HepG2 (cell line): ENCODE measurements around the gene GPR89B. TPM values are rescaled to one million over a fixed set of nuclear protein-coding genes. Genes with fewer than 3 reads are reported as not detected.

Experiments used
- ARNTL ChIP-seq: sonication (generic); formaldehyde crosslinking; IDR thresholded peaks from 2 replicates; pipeline ENCODE4 v1.4.0; 2020; ENCODE audit warnings: mild to moderate bottlenecking, missing genetic modification reagents
- FOXK1 ChIP-seq: sonication (generic); formaldehyde crosslinking; IDR thresholded peaks from 2 replicates; pipeline ENCODE4 v1.4.0; 2020; ENCODE audit warnings: low read depth, missing genetic modification reagents, borderline replicate concordance
- GTF2F1 ChIP-seq: fragments of 150-350 bp; IDR thresholded peaks from 2 replicates; pipeline ENCODE4 v1.6.1; 2014; ENCODE audit warnings: low read length
- IRF2 ChIP-seq: IDR thresholded peaks from 2 replicates; pipeline ENCODE4 v1.6.1; 2018; ENCODE audit warnings: missing genetic modification reagents, missing compliant biosample characterization
- MTA3 ChIP-seq: sonication (generic); formaldehyde crosslinking; IDR thresholded peaks from 2 replicates; pipeline ENCODE4 v1.4.0; 2020; ENCODE audit warnings: missing genetic modification reagents
- RAD21 ChIP-seq: fragments of 450-650 bp; formaldehyde crosslinking; IDR thresholded peaks from 2 replicates; pipeline ENCODE4 v1.5.0; 2020; ENCODE audit warnings: mild to moderate bottlenecking
- RXRA ChIP-seq: sonication (generic); formaldehyde crosslinking; IDR thresholded peaks from 2 replicates; pipeline ENCODE4 v1.5.1; 2020; ENCODE audit warnings: missing genetic modification reagents
- TEAD3 ChIP-seq: optimal IDR thresholded peaks from 2 replicates; pipeline ENCODE3; 2016; ENCODE audit warnings: borderline replicate concordance
- ZBTB42 ChIP-seq: sonication (generic); formaldehyde crosslinking; IDR thresholded peaks from 2 replicates; pipeline ENCODE4 v1.5.0; 2020; ENCODE audit warnings: mild to moderate bottlenecking, missing genetic modification reagents
- ZNF761 ChIP-seq: sonication (generic); formaldehyde crosslinking; conservative IDR thresholded peaks from 2 replicates; pipeline ENCODE4 v1.4.0; 2020; ENCODE audit warnings: mild to moderate bottlenecking, missing genetic modification reagents
- polyA plus RNA-seq, 8 experiments: library from polyadenylated mRNA; depleted of rRNA in 3 of 8; stranded (reverse) in 7 of 8; unstranded in 1 of 8; fragments of >200 nt; fragmentation: Illumina TruSeq in 4 of 8; extraction: Trizol in 4 of 8; gene quantifications; 2 replicates each; pipeline versions ENCODE4 v1.2.1 to v1.2.3, GENCODE V29; 2011 to 2016; ENCODE audit warnings: low read depth in 4 of 8, missing spikeins in 1 of 8, mixed read lengths in 1 of 8; ENCODE audit not compliant: insufficient read depth in 1 of 8
- total RNA-seq, 5 experiments: library from RNA; depleted of rRNA; stranded (reverse); fragments of >200 nt; fragmentation: Illumina TruSeq; extraction: Trizol; gene quantifications; 2 replicates each; pipeline ENCODE4 v1.2.3, GENCODE V29; 2016; ENCODE audit warnings: low read depth in 1 of 5
- TF ChIP-seq, protein P1 (sequence below): IDR thresholded peaks from 2 replicates; pipeline ENCODE4 v1.6.1; 2012; ENCODE audit warnings: low read depth, low read length, improper control_type of control experiment
- TF ChIP-seq, protein P2 (sequence below): sonication (generic); formaldehyde crosslinking; IDR thresholded peaks from 2 replicates; pipeline ENCODE4 v1.4.0; 2020; ENCODE audit warnings: low read depth, missing genetic modification reagents

The GPR89B gene
- total and polyA plus RNA-seq, 2 of the 13 experiments (the other 11 are each of a cell fraction or from before 2014, with no cell fraction given): 12.2 to 20.1 TPM

DNA sequence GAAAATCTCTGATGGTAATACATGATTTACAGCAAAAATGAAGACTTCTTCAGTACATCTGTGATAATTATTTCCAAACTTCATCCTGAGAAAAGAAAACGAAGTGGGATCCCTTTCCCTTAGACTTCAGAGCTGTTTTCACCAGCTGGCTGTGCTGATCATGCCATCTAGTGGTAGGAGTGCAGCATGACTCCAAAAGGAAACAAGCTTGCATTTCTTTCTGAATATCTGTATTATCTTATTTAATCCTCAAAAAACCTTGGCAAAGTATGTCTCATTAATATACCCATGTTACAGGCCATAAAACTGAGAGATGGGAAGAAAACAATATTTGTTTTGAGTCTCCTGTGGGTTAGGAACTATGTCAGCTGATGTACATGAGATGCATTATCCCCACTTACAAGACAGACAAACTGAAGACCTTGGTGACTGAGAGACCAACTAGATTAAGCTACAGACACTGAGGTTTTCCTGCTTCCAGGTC, 35.4 kb upstream of the GPR89B start (continued):
- TF ChIP-seq IRF2 (CRISPR knock-in tag) (0 out of 2 replicates have a peak, but pooled peaks have one; percentile 42), TEAD3 (CRISPR knock-in tag) (peak; percentile 83), ARNTL (CRISPR knock-in tag) (no peak), RAD21 (CRISPR knock-in tag) (peak; percentile 72), RXRA (CRISPR knock-in tag) (no peak), ZBTB42 (CRISPR knock-in tag) (no peak), ZNF761 (CRISPR knock-in tag) (no peak), MTA3 (CRISPR knock-in tag) (no peak), GTF2F1 (no peak), FOXK1 (CRISPR knock-in tag) (peak; percentile 40; the same call in 1 of the 2 replicates)
- TF ChIP-seq, protein P1, sequence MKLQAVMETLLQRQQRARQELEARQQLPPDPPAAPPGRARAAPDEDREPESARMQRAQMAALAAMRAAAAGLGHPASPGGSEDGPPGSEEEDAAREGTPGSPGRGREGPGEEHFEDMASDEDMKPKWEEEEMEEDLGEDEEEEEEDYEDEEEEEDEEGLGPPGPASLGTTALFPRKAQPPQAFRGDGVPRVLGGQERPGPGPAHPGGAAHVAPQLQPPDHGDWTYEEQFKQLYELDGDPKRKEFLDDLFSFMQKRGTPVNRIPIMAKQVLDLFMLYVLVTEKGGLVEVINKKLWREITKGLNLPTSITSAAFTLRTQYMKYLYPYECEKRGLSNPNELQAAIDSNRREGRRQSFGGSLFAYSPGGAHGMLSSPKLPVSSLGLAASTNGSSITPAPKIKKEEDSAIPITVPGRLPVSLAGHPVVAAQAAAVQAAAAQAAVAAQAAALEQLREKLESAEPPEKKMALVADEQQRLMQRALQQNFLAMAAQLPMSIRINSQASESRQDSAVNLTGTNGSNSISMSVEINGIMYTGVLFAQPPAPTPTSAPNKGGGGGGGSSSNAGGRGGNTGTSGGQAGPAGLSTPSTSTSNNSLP: no peak
- TF ChIP-seq, protein P2, sequence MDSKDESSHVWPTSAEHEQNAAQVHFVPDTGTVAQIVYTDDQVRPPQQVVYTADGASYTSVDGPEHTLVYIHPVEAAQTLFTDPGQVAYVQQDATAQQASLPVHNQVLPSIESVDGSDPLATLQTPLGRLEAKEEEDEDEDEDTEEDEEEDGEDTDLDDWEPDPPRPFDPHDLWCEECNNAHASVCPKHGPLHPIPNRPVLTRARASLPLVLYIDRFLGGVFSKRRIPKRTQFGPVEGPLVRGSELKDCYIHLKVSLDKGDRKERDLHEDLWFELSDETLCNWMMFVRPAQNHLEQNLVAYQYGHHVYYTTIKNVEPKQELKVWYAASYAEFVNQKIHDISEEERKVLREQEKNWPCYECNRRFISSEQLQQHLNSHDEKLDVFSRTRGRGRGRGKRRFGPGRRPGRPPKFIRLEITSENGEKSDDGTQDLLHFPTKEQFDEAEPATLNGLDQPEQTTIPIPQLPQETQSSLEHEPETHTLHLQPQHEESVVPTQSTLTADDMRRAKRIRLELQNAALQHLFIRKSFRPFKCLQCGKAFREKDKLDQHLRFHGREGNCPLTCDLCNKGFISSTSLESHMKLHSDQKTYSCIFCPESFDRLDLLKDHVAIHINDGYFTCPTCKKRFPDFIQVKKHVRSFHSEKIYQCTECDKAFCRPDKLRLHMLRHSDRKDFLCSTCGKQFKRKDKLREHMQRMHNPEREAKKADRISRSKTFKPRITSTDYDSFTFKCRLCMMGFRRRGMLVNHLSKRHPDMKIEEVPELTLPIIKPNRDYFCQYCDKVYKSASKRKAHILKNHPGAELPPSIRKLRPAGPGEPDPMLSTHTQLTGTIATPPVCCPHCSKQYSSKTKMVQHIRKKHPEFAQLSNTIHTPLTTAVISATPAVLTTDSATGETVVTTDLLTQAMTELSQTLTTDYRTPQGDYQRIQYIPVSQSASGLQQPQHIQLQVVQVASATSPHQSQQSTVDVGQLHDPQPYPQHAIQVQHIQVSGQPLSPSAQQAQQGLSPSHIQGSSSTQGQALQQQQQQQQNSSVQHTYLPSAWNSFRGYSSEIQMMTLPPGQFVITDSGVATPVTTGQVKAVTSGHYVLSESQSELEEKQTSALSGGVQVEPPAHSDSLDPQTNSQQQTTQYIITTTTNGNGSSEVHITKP (CRISPR knock-in tag): no peak
